Posterior vena cava (tissue), 2 donors: Measurements from ENCODE around the gene ZNF346. TPM values are rescaled to one million over a fixed set of nuclear protein-coding genes. Genes with fewer than 3 reads are reported as not detected.
"Not testable (repeated sequence)": the region's sequence is repeated elsewhere in the genome, so short reads cannot be mapped to it uniquely, and the experiment has no call there.

Experiments used
- DNase-seq: peaks from one replicate; pipeline ENCODE4 v3.0.0-alpha.2; 2020; ENCODE audit warnings: low spot score
- intact Hi-C, 2 donors: fragments of 100-400 bp; cut with DNase I; formaldehyde crosslinking; loops; one replicate each; pipeline versions ENCODE4 v1.14.1 to v1.14.2; 2022 to 2023
- long read RNA-seq, 2 donors: library from polyadenylated mRNA; unstranded; transcript quantifications; one replicate each; pipeline ENCODE4 v2.0.0, GENCODE V29; 2020 to 2021
- total RNA-seq, 2 donors: library from RNA; stranded (reverse); fragmentation: NEBNext Ultra II Directional; extraction: Animal tissue kit (Norgen Biotek cat#: 25700); gene quantifications; one replicate each; pipeline ENCODE4 v1.2.1, GENCODE V29; 2021
- donor health status: DM: yes; HTN: yes; CAD: no.
- donor health status: DM: yes; HTN: yes; CAD: no.

The ZNF346 gene
- total RNA-seq: 10 to 100 TPM; 11.6 to 12.5 TPM
- long read RNA-seq, donor 1, partial matches to known transcripts: 0 of 10 reads
- long read RNA-seq, donor 1, other reads (novel, unspliced or antisense): 7 of 10 reads
- long read RNA-seq, donor 2, transcript ZNF346-210 (5 exons, 977 nt): minor isoform, 5 of 36 reads
- long read RNA-seq, donor 2, transcript ZNF346-201 (7 exons, 2,314 nt): major isoform, 14 of 36 reads
- long read RNA-seq, donor 2, partial matches to known transcripts: 1 of 36 reads
- long read RNA-seq, donor 2, other reads (novel, unspliced or antisense): 14 of 36 reads

GRCh38 chr5:177022386-177023302 is at the start of gene ZNF346:
Gene ZNF346, plus strand, starts transcription at chr5:177022696. Its CDS starts 43 bp downstream, at chr5:177022739.
- DNase-seq: peak; percentile 97
- intact Hi-C loops: no loop called here

DNA sequence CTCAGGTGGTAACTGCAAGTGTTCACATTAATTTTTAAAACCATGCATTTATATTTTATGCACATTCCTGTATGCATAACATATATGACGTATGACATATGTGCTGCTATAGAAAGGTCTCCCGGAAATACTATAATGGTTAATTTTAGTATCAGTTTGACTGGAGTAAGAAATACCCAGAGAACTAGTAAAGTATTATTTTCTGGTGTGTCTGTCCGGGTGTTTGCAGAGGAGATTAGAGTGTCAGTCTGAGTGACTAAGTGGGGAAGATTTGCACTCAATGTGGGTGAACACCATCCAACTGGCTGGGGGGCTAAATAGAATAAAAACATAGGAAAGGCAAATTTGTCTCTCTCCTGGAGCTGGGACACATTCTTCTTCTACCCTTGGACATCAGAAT is 42.8 kb upstream of the ZNF346 start:
- DNase-seq: no peak
- intact Hi-C loops: no loop called here

GRCh38 chr5:176980818-176981217 is 41.7 kb upstream of the ZNF346 start:
- intact Hi-C loops: no loop called here
- DNase-seq: no peak

- DNase-seq, intact Hi-C loops: not testable (repeated sequence)
Measured at GRCh38 chr5:176983112-176983511, 39.4 kb upstream of the ZNF346 start.

DNA sequence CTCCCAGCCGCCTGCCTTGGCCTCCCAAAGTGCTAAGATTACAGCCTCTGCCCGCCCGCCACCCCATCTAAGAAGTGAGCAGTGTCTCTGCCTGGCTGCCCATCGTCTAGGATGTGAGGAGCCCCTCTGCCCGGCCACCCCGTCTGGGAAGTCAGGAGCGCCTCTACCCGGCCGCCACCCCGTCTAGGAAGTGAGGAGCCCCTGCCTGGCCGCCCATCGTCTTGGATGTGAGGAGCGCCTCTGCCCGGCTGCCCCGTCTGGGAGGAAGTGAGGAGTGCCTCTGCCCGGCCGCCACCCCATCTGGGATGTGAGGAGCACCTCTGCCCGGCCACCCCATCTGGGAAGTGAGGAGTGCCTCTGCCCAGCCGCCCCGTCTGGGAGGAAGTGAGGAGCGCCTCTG is 38.9 kb upstream of the ZNF346 start:
- DNase-seq, intact Hi-C loops: not testable (repeated sequence)

DNA sequence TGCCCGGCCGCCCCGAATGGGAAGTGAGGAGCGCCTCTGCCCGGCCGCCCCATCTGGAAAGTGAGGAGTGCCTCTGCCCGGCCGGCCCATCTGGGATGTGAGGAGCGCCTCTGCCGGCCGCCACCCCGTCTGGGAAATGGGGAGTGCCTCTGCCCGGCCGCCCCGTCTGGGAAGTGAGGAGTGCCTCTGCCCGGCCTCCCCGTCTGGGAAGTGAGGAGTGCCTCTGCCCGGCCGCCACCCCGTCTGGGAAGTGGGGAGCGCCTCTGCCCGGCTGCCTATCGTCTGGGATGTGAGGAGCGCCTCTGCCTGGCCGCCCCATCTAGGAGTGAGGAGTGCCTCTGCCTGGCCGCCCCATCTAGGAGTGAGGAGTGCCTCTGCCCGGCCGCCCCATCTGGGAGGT is 38.3 kb upstream of the ZNF346 start:
- intact Hi-C loops, DNase-seq: not testable (repeated sequence)

- intact Hi-C loops: no loop called here
- DNase-seq: no peak
Measured at GRCh38 chr5:176985516-176985915, 37.0 kb upstream of the ZNF346 start.

DNA sequence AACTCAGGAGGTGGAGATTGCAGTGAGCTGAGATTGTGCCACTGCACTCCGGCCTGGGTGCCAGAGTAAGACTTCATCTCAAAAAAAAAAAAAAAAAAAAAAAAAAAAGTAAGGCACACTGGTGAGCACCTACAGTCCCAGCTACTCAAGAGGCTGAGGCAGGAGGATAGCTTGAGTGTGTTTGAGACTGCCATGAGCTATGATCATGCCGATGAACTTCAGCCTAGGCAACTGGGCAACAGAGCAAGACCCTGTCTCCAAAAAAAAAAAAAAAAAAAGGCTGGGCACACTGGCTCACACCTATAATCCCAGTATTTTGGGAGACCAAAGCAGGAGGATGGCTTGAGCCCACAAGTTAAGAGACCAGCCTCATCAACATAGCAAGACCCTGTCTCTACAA is 36.2 kb upstream of the ZNF346 start:
- DNase-seq: no peak
- intact Hi-C loops: no loop called here

DNA sequence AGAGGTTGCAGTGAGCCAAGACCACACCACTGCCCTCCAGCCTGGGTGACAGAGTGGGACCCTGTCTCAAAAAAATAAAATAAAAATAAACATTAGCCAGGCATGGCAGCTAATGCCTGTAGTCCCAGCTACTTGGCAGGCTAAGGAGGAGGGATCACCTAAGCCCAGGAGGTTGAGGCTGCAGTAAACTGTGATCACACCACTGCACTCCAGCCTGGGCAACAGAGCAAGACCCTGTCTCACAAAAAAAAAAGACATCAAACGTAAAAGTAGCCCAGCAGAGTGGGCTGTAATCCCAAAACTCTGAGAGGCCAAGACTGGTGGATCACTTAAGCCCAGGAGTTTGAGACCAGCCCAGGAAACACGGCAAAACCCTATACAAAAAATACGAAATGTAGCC is 34.9 kb upstream of the ZNF346 start:
- intact Hi-C loops: no loop called here

DNA sequence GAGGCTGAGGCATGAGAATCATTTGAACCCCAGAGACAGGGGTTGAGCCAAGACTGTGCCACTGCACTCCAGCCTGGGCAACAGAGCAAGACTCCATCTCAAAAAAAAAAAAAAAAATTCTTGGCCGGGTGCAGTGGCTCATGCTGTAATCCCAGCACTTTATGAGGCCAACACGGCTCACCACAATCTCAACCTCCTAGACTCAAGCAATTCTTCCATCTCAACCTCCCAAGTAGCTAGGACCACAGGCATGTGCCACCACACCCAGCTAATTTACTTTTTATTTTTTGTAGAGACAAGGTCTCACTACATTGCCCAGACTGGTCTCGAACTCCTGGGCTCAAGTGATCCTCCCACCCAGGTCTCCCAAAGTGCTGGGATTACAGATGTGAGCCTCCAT is 29.4 kb upstream of the ZNF346 start:
- DNase-seq, intact Hi-C loops: not testable (repeated sequence)

More for the DNA sequence above, 34.9 kb upstream of the ZNF346 start:
- DNase-seq: no peak

DNA sequence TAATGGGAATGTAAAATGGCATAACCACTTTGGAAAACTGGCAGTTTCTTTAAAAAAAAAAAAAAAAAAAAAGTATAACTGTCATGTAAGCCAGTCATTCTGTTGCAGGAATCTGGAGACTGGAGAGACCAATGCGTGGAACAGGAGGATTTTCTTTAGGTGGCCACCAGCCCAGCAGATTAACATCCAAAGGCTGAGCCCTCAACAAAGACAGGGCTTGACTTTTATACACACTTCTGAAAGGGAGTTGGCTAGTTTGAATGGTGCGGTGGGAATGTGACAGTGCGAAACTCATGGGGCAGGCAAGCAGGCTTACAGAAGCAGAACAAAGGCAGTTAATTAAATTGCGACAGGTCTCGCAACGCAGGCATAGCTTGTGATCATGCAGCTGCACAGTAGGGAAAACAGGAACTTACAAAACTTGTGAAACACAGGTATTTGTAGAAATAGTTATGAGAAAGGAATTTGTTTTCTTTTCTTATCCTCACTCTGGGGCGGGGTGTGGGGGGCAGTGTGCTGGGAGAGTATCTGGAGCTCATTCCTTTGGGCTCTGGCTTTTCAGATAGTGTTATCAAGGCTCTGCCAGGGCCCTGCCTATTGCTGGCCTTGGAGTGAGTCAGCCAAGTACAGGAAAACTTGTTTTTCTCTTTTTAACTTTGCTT is 27.9 kb upstream of the ZNF346 start:
- DNase-seq: no peak
- intact Hi-C loops: no loop called here

DNA sequence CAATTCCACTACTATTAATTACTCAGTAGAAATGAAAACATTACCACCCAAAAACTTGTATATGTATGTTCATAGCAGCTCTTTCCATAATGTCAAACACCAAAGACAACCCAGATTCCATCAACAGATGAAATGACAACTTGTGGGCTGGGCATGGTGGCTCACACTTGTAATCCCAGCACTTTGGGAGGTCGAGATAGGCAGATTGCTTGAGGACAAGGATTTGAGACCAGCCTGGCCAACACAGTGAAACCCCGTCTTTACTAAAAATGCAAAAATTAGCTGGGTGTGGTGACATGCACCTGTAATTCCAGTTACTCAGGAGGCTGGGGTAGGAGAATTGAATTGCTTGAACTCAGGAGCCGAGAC is 27.4 kb upstream of the ZNF346 start:
- intact Hi-C loops: no loop called here
- DNase-seq: no peak

GRCh38 chr5:176995896-176996767 is 26.4 kb upstream of the ZNF346 start:
- intact Hi-C loops: no loop called here
- DNase-seq: no peak

DNA sequence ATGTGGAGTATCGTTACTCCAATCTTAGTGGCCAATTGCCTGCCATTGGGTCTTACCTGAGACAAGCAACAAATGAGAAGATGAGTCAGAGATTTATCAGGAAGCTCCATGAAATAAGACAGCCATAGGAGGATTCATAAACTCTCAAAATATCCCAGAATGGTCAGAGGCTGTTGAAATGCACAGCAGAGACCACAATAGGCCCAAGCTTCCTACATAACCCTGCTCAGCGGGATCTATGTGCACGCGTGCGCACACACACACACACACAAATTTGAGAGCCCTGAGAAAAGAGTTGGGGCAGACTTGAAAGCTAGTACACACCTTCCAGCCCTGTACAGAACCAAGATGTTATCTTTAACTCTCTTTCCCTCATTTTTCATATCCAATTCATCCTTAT is 25.7 kb upstream of the ZNF346 start:
- DNase-seq: no peak
- intact Hi-C loops: no loop called here

DNA sequence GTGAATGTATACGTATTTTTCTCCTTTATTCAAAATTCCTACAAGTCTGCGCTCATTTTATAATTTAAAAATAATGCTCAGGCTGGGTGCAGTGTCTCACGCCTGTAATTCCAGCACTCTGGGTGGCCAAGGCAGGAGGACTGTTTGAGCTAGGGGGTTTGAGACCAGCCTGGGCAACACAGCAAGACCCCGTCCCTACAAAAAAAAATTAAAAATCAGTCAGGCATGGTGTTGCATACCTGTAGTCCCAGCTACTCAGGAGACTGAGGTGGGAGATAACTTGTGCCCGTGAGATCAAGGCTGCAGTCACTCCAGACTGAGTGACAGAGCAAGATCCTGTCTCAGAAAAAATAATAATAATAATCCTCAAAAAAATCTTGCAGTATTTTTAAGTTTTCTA is 23.7 kb upstream of the ZNF346 start:
- DNase-seq: no peak
- intact Hi-C loops: no loop called here

DNA sequence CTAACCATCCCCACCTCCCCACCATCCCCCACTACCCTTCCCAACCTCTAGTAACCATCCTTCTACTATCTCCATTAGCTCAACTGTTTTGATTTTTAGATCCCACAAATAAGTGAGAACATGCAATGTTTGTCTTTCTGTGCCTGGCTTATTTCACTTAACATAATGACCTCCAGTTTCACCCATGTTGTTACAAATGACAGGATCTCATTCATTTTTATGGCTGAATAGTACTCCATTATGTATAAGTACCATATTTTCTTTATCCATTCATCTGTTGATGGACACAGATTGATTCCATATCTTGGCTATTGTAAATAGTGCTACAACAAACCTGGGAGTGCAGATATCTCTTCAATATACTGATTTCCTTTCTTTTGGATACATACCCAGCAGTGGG is 23.0 kb upstream of the ZNF346 start:
- intact Hi-C loops: not testable (repeated sequence)

GRCh38 chr5:177003649-177004048 is 18.8 kb upstream of the ZNF346 start:
- no peak for DNase-seq
- intact Hi-C loops: no loop called here

More for the DNA sequence above, 23.0 kb upstream of the ZNF346 start:
- DNase-seq: not testable (repeated sequence)

DNA sequence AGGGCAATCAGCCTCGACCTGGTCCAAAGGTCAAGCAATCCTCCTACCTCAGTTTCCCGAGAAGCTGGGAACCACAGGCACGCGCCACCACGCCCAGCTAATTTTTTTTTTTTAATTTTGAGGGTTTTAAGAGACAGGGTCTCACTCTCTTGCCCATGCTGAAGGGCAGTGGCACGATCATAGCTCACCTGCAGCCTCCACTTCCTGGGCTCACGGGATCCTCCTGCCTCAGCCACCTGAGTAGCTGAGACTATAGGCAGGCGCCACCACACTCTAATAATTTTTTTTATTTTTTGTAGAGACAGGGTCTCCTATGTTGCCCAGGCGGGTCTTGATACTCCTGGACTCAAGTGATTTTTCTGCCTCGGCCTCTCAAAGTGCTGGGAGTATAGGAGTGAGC is 17.5 kb upstream of the ZNF346 start:
- intact Hi-C loops: no loop called here
- DNase-seq: no peak

DNA sequence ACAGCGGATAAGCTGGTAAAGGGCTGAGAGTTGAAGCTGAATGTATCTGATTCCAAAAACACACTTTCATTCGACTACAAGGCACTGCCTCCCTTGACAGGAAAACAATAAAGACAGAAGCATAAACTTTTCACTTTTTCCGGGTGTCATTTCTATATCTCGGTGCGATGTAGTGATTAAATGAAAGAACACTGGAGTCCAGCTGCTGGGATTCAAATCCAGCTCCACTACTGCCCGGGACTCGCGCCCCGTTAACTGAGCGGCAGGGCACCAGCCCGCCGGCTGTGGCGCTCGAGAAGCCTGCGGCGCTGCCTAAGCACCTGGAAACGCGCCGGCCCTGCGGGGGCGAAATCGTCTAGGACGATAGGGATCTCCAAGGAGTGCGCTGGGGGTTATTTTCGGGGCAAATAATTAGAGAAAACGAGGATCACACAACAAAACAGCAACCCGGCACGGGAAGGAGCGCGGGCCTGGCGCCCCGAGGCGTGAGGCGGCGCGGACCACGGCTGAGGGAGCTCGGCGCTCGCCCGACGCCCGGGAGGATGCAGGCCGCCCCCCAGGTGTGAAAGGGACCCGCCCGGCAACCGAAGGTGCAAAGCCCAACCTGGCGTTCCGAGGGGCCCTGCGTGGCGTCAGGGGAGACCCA is 16.8 kb upstream of the ZNF346 start:
- peak; percentile 93 for DNase-seq
- intact Hi-C loops: no loop called here
